GM19452 (cell line): ENCODE measurements around the gene CRYL1.

Experiments used
- ATAC-seq: cut with Tn5 transposase; IDR thresholded peaks from one replicate; pipeline ENCODE4 v1.9.1; 2021; ENCODE audit not compliant: unreplicated experiment

Gene CRYL1

DNA sequence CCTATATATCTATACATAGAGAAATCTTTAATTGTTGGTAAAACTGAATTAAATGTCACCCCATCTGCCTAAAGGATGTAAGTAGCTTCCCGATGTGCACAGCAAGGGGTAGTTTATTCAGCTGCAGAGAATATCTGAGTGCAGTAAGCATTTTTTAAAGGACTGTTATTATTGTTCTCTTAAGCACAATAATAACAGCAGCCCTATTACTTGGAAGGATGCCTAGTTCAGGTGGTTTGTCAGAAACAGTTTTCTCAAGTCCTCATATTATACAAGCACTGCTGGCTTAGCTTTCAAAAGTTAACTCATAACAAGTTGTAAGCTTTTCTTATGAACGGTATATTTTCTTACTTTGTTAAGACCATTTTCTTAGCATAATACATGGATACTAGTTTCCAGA is 142.6 kb downstream of the CRYL1 start:
- no peak for ATAC-seq

DNA sequence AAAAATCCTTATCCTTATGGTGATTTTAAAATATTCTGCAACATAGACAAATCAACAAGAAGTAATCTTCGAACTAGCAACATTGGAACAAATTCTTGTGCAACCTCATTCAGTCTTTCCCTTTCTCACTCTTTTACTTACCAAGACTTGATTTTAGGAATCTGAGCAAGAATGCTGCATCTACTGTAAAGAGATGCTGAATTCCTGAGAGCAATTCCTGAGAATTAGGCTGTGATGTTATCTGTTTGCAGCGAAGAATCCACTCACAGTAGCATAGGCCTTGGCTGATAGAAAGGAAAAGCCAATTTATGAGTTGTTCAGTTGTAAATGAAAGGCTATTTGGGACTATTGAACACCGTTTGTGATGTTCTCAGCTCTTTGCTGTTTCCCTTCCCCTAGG is 144.3 kb downstream of the CRYL1 start:
- no peak for ATAC-seq

DNA sequence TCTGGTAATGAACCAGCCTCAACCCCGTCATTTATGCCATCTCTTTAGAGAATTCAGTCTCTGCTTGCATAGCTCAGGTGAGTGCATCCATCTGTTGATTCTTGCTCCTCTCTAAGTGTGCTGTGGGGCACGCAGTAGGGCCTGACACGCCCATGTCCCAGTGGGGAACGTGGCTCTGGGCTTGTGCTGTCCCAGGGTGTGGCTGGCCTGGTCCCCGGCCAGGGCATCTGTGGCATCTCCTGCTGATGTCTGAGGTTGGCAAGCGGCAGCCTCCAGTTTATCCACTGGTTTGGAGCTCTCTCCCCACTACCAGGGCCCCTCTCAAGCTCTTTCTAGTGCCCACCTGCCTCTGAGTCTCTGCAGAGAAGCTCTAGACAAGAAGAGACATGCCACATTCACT is 146.9 kb downstream of the CRYL1 start:
- no peak for ATAC-seq

DNA sequence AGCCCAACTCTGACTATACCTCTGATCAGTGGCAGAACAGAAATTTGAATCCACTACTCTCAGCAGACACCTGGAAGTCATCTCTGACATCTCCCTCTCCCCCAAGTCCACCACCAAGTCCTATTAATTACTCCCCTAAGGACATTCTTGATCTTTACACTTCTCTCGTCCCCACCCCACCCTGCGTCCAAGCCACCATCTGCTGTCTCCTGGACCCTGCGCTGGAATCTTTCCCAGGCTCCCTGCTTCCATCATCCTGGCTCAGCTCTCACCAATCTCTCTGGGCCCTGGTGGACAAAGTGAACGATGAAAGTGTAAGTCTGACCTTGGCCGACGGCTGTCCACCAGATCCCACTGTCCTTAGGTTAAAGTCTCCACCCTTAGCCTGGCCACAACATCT is 147.9 kb downstream of the CRYL1 start:
- no peak for ATAC-seq

DNA sequence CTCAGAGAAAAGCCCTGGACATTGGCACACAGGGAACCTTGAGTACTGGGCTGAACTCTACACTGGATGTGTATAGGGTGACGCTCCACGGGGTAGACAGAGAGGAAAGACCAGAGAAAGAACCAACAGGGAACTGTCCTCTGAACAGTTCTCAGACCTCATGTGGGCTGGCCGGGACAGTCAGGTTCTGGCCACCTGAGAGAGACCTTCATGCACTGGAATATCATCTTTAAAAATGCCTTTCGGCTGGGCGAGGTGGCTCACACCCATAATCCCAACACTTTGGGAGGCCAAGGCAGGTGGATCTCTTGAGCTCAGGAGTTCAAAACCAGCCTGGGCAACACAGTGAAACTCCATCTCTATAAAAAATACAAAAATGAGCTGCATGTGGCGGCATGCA is 149.8 kb downstream of the CRYL1 start:
- no peak for ATAC-seq

DNA sequence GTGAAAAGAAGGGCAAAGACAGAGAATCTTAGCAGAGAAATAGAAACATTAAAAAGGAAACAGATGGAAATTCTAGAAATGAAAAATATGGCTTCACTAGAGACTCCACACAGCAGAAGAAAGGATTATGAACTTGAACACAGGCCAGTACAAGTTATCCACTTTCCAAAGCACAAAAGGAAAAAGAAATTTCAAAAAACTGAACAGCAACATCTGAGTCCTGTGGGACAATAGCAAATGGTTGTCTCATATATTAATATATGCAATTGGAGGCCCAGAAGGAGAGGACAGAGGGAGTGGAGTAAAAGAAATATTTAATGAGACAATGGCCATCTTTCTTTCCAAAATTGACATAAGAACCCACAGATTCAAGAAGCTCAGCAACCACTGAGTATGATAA is 151.8 kb downstream of the CRYL1 start:
- ATAC-seq = no peak

DNA sequence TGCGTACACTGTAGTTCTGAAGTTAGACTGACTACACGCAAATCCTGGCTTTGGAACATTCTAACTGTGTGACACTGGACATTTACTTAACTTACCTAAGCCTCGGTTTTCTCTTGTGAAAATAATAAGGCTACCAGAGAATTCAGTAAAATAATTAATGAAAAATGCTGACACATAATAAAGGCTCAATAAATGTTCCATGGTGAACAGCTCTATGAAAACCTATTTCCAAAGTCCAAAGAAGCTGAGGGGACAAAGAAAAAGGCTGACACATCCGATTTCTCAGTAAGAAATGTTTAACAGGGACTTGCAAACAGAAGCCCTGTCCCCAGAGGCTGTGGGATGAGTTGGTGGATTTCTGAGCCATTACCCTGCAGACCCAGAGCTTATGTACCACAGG is 153.8 kb downstream of the CRYL1 start:
- ATAC-seq = no peak

DNA sequence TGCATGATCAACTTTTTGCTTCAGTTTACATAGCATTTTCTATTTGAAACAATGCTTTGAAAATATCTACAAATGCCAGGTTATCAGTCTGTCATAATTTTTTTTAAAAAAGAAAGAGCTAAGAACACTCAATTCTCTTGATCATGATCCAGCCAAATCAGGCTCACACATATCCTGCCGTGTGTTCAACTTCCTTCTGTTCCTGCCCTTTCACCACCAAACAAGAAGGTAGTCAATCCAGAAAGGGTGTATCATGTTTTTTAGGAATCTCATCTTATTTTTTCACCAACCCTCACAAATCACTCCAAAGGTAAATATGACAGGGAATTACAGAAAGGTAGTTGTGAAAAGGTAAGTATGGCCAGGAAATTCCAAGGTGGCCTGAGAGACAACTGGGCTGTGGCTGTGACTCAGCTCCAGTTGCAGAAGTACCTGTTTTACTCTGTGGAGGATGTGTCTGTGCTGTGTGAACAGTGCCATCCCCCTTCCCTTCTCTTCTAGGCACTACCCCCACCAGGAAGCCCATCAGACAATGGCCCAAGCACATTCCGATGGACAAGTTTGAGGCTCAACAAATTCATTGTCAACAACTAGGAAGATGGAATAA is 154.7 kb downstream of the CRYL1 start:
- no peak for ATAC-seq

DNA sequence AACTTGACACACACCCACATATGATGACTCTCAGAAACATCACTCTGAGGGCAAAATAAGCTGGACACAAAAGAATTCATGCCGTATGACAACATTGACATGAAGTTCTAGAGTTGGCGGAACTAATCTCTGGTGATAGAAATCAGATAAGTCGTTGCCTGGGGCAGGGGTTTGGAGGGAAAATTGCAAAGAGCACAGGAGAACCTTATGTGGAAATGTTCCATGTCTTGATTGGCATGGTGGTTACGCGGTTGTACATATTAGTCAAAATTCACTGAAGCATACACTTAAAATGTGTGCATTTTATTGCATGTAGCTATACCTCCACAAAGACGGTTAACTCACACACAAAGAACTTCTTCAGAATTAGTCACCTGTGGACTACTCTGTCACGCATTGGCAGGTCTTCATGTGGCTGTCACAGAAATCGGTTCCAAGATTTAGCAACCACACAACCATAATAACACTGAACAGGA is 155.7 kb downstream of the CRYL1 start:
- ATAC-seq = no peak

DNA sequence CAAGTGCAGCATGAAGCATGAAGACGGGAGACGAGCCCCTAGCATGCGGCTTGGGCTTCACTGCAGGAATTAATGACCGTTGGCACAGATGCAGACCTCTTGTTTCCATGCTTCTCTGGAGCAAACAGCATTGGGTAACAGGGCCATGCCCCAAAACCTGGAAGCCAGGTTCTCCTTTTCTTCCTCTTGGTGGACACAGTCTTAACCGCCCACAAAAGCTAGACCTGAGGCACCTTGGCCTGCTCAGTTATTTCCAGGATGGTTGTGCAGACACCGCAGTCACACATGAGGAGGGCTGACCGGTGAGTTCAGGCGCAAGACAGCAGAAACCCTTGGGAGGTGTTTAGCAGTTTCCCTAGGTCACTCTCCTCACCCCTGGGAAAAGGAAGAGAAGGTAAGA is 159.6 kb downstream of the CRYL1 start:
- ATAC-seq = no peak

DNA sequence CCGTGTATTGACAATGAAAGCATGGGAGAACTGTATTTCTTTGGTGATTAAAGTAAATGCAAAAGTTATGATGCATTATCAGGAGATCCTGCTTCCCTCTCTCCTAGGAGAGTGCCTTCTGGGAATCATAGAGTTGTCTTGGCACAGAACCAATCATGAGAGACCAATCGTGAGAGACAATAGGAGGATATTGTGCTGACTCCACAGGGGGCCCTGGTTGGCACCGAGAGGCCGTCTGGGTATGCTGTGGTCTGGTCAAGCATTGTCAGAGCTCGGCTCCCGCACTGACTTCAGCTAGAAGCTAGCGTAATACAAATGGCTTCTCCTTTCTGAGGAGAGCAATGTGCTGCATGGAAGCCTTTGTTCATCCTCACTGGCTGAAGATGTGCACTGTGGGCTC is 162.1 kb downstream of the CRYL1 start:
- ATAC-seq = no peak

DNA sequence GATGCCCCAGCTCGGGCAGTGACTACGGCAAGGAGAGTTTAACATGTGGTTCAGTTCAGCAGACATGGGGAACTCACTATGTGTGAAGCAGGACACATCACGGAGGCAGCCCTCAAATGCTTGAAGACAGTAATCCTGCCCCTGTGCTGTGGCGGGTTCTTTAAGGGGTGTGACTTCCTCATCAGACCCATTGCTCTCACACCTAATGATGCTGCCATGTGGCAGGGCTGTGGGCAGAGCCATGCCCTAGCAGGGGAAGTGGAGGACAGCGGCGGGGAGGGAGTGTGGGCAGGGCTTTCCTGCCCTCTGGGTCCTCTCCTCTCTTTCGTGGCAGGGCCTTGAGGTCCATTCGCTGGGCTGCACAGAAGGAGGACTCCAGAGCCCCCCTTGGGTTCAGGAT is 162.5 kb downstream of the CRYL1 start:
- ATAC-seq = no peak

DNA sequence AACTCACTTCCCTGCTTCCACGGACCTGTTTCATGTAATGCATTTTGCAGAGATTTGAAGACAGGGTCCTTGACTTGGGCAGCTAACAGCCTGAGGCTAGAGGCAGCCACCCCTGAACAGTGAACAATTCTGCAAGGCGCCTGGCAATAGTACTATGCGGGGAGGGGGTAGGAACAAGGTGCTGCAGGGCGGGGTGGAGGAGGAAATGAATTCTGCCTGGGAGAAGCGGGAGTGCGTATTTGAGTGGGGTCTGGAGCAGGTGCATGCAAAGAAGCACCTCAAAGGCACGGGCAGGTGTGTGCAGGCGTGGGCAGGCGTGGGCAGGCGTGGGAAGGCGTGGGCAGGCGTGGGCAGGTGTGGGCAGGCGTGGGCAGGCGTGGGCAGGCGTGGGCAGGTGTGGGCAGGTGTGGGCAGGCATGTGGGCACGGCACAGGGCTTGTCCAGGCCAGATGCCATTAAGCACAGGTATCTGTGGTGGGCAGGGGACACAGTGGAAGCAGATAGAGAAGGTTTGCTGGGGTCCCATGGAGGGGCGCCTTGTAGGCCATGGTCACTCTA is 163.1 kb downstream of the CRYL1 start:
- no peak for ATAC-seq

DNA sequence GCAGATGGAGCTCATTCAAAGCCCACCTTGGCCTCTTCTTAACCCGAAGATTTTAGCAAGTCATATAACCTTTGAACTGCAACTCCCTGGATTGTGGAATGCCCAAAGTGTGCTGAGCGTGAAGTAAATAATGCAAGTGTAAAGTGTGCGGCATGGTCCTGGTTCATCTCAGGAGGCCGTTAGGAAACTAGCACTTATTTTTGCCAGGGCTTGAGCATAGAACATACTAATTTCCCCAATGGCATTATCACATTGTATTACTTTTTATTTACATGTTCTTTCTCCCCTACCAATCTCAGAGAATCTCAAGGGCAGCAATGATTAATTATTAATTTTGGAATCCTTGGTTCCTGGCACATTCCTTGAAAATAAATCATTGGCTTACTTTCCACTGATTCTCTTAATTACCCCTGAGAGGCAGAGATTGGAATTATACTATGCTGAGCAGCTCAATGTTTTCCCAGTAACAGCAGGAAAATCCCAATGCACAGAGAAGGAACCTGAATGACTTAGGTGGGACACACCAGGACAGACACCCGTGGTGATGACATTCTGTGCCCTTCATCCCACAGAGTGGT is 164.7 kb downstream of the CRYL1 start:
- ATAC-seq = no peak

DNA sequence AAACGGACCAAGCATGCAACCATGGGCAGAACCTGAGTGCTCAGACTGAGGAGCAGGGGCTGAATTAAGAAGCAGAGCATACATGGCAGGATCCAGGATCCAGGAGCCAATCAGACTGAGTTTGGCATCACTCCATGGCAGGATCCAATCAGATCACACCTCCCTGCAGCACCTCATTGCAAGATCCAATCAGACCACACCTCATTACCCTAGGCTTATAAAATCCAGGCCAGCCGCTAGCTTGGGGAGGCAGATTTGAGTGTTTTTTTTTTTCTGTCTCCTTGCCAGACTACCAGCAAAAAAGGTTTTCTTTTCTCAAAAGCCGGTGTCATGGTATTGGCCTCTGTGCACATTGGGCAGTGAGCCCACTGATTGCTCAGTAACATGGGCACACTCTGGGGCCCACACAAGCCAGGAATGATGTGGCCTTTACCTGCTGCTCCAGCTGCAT is 165.6 kb downstream of the CRYL1 start:
- ATAC-seq = no peak

DNA sequence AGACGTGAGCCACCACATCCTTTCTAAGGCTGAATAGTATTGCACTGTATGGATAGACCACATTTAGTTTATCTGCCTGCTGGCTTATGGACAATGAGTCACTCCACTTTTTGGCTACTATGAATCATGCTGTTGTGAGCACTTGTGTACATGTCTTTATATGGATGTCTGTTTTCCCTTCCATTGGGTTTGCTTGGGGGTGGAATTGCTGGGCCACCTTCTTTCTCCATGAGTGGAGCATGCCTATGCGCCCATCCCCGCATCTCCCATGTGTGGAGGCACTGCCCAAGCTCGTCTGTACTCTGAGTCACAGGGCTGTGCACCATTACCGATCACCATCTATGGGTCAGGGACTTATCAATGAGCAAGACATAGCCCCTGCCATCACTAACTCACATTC is 166.3 kb downstream of the CRYL1 start:
- no peak for ATAC-seq

DNA sequence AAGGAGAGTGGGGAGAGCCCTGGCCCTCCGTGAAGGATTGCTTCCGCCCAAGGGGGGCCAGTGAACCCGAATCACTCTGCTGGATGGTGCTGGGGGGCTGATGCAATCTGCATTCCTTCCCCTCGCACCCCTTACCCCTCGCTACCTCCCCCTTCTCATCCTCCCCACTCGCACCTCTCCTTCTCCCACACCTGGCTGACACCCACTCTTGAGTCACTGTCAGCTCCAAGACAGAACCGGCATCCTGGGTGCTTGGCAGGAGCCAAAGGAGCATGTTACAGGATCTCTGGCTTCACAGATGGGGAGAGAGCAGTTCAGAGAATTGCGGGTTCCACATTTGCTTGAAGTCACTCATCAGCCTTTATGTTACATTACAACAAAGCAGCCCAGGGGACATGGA is 167.6 kb downstream of the CRYL1 start:
- no peak for ATAC-seq

DNA sequence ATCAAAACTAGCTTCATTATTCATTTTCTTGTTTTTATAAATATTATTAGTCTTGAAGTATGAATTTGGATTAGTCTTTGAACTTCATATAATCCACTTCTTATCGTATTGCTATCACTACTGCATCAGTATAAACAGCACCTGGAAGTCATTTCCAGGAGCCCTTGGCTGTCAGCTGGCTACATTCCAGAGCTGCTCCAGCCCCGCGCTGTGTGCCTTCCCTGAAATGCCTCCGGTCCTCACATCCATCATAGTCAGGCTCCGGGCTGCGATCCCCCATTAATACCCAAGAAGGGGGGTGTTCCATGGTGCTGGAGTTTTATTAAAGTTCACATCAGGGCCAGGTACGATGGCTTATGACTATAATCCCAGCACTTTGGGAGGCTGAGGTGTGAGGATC is 169.2 kb downstream of the CRYL1 start:
- no peak for ATAC-seq

DNA sequence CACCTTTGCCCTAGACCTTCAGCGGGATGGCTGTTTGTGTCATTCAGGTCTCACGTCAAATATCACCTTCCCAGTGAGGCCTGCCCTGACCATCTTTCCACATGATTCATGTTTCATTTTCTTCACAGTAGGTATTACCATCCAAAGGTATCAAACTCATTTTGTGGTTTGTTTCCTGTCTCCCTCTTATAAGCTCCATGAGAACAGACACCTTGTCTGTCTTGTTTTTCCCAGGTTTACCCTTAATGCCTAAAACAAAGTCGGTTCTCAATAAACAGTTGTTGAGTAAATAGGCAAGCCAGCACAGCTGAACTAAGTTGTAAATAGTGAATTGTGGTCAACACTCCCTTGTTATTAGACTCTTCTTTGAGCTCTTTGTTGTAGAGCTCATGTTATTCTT is 170.9 kb downstream of the CRYL1 start:
- no peak for ATAC-seq

DNA sequence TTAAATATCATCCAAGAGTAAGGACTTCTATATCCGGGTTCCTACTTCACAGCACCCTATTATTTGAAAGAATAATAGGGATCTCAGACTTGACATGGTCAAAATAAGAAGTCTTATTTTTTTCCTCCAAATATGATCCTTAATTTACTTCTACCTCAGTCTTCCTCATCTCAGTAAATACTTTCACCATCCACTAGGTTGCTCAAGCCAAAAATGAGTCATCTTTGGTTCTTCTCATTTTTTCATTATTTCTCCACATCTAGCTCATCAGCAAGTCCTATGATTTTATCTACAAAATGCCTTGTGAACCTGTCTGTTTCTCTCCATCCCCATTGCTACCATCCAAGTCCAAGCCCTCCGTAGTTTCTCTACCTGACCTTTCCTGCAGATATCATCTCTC is 171.7 kb downstream of the CRYL1 start:
- ATAC-seq = no peak
